ENCODE measurements around the gene GPR162.

DNA sequence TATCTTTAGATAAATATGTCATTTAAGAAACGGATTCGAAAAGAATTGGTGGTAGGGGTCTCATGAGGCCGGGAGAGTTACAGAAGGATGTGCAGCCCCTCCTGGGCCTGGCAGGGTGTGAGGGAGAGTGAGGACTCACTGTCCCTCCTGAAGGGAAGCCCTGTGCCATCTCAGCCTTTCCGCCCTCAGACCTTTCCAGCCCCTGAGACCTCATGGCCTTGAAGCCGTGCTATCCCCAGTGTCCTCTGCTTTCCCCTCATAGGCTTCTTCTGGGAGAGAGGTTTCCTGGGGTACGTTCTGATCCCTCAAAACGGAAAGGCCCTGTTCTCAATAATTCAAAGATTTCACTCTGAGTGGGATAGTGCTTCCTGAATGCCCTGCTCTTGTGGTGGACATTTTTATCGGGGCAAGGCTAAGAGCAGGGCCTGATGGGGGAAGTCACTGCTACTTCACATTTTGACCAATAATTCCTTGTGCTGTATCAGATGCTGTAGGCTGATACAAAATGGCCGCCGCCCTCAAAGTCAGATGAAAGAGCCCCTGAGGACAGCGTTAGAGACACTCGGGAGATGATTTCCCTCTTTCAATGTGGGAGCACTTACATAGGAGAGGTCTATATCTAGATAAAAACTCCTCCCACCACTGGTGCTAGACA lies 31.0 kb upstream of the GPR162 start:
- TF ChIP-seq, protein P1, sequence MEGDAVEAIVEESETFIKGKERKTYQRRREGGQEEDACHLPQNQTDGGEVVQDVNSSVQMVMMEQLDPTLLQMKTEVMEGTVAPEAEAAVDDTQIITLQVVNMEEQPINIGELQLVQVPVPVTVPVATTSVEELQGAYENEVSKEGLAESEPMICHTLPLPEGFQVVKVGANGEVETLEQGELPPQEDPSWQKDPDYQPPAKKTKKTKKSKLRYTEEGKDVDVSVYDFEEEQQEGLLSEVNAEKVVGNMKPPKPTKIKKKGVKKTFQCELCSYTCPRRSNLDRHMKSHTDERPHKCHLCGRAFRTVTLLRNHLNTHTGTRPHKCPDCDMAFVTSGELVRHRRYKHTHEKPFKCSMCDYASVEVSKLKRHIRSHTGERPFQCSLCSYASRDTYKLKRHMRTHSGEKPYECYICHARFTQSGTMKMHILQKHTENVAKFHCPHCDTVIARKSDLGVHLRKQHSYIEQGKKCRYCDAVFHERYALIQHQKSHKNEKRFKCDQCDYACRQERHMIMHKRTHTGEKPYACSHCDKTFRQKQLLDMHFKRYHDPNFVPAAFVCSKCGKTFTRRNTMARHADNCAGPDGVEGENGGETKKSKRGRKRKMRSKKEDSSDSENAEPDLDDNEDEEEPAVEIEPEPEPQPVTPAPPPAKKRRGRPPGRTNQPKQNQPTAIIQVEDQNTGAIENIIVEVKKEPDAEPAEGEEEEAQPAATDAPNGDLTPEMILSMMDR (conservative IDR thresholded peaks at IDR 0.05; ENCODE audit: low read depth, low read length): no peak
- TF ChIP-seq EZH2 (IDR thresholded peaks at IDR 0.05; ENCODE audit: low read length, unreplicated experiment): no peak

All from PC-3 (cell line).